HEK293T (cell line): ENCODE data around the gene ARHGEF35.
"Not testable (repeated sequence)": the region's sequence is repeated elsewhere in the genome, so short reads cannot be mapped to it uniquely, and the experiment has no call there.

Experiments used
- ARNT ChIP-seq: fragments of 450-650 bp; IDR thresholded peaks from 2 replicates; pipeline ENCODE4 v1.6.1; 2017; ENCODE audit warnings: mild to moderate bottlenecking
- TARDBP ChIP-seq: fragments of 450-650 bp; IDR thresholded peaks from 2 replicates; pipeline ENCODE4 v1.6.1; 2016

- not testable (repeated sequence) for TF ChIP-seq ARNT, TARDBP
Observed at GRCh38 chr7:144245372-144245771, 49.7 kb upstream of the ARHGEF35 start.
